IMR-90 (cell line): ENCODE results near the gene WBP11. TPM values are rescaled to one million over a fixed set of nuclear protein-coding genes. Genes with fewer than 3 reads are reported as not detected.

Source experiments
- ATAC-seq: fragments of 200-7000 bp; cut with Tn5 transposase; 2 replicates; pipeline ENCODE4 v1.9.1; 2020; ENCODE audit warnings: low read depth, mild to moderate bottlenecking, moderate library complexity
- BruUV-seq: library from RNA; stranded (reverse); fragments of 400-500 nt; replicated peaks from 2 replicates; lab custom pipeline; 2021; lab: Mats Ljungman, UMichigan
- CTCF ChIA-PET: fragments of 300-600 bp; formaldehyde crosslinking; extraction: SDS; loops from one replicate; lab custom pipeline; 2021; ENCODE audit warnings: antibody characterized with exemption; lab: Yijun Ruan, JAX
- POLR2A ChIA-PET: fragments of 300-600 bp; sonication (Branson Sonifier 250); formaldehyde crosslinking; loops from one replicate; lab custom pipeline; 2022; ENCODE audit warnings: antibody characterized with exemption; ENCODE audit not compliant: unreplicated experiment; lab: Charles Lee
- DNase-seq: peaks from one replicate; pipeline ENCODE4 v3.0.0; 2013
- H2AFZ ChIP-seq: replicated peaks from 2 replicates; pipeline ENCODE3; 2013; ENCODE audit warnings: low read length, mild to moderate bottlenecking; ENCODE audit not compliant: poor library complexity
- H2AK5ac ChIP-seq: 2 replicates; pipeline ENCODE4 v1.6.1; 2013; ENCODE audit warnings: low read depth, low read length, inconsistent platforms
- H2AK9ac ChIP-seq: replicated peaks from 2 replicates; pipeline ENCODE3; 2013; ENCODE audit warnings: mild to moderate bottlenecking, low read depth, low read length, moderate library complexity; ENCODE audit not compliant: poor library complexity
- H2BK120ac ChIP-seq: 2 replicates; pipeline ENCODE4 v1.6.1; 2013; ENCODE audit warnings: low read depth, low read length, inconsistent platforms
- H2BK15ac ChIP-seq: 3 replicates; pipeline ENCODE4 v1.6.1; 2013; ENCODE audit warnings: low read depth, low read length, inconsistent platforms
- H2BK20ac ChIP-seq: 2 replicates; pipeline ENCODE4 v1.6.1; 2013; ENCODE audit warnings: low read depth, mild to moderate bottlenecking, inconsistent platforms, low read length, moderate library complexity
- H2BK5ac ChIP-seq: 2 replicates; pipeline ENCODE4 v1.6.1; 2013; ENCODE audit warnings: mild to moderate bottlenecking, low read depth, low read length, inconsistent platforms; ENCODE audit not compliant: poor library complexity, severe bottlenecking
- H3K14ac ChIP-seq: replicated peaks from 2 replicates; pipeline ENCODE4 v1.6.1; 2013; ENCODE audit warnings: low read depth, low read length, inconsistent platforms
- H3K18ac ChIP-seq: 2 replicates; pipeline ENCODE4 v1.6.1; 2013; ENCODE audit warnings: low read depth, low read length, control low read depth
- H3K23ac ChIP-seq: 2 replicates; pipeline ENCODE4 v1.6.1; 2013; ENCODE audit warnings: low read depth, low read length, inconsistent platforms
- H3K27ac ChIP-seq: 2 replicates; pipeline ENCODE4 v1.5.1; 2013; ENCODE audit warnings: mild to moderate bottlenecking, control low read depth, low read length; ENCODE audit not compliant: insufficient read depth
- H3K27me3 ChIP-seq: 2 replicates; pipeline ENCODE4 v1.6.1; 2013; ENCODE audit warnings: low read length; ENCODE audit not compliant: control insufficient read depth, insufficient read depth
- H3K36me3 ChIP-seq: 2 replicates; pipeline ENCODE4 v1.6.1; 2013; ENCODE audit warnings: low read length, mixed read lengths; ENCODE audit not compliant: control insufficient read depth, insufficient read depth
- H3K4ac ChIP-seq: 2 replicates; pipeline ENCODE4 v1.6.1; 2013; ENCODE audit warnings: low read depth, low read length, inconsistent platforms
- H3K4me1 ChIP-seq: 2 replicates; pipeline ENCODE4 v1.6.1; 2013; ENCODE audit warnings: low read length, mixed read lengths; ENCODE audit not compliant: control insufficient read depth, insufficient read depth
- H3K4me2 ChIP-seq: 2 replicates; pipeline ENCODE4 v1.6.1; 2013; ENCODE audit warnings: low read depth, mild to moderate bottlenecking, control low read depth, low read length, moderate library complexity
- H3K4me3 ChIP-seq: 2 replicates; pipeline ENCODE4 v1.5.1; 2013; ENCODE audit warnings: low read depth, mild to moderate bottlenecking, control low read depth, low read length, moderate library complexity; ENCODE audit not compliant: insufficient read depth
- H3K56ac ChIP-seq: 2 replicates; pipeline ENCODE4 v1.6.1; 2013; ENCODE audit warnings: low read length, inconsistent platforms; ENCODE audit not compliant: insufficient read depth; ENCODE audit errors: extremely low read depth
- H3K79me1 ChIP-seq, 2 experiments: 2 replicates each; pipeline ENCODE4 v1.6.1; 2013; ENCODE audit warnings: low read length in 2 of 2, inconsistent platforms in 1 of 2, low read depth in 1 of 2
- H3K9ac ChIP-seq: 2 replicates; pipeline ENCODE4 v1.6.1; 2013; ENCODE audit warnings: low read depth, low read length, control low read depth
- H3K9me1 ChIP-seq: 2 replicates; pipeline ENCODE4 v1.6.1; 2013; ENCODE audit warnings: low read length, inconsistent platforms; ENCODE audit not compliant: insufficient read depth
- H3K9me3 ChIP-seq: 2 replicates; pipeline ENCODE4 v1.6.1; 2013; ENCODE audit warnings: low read length; ENCODE audit not compliant: control insufficient read depth, insufficient read depth
- H4K20me1 ChIP-seq: 2 replicates; pipeline ENCODE4 v1.6.1; 2013; ENCODE audit warnings: low read length, inconsistent platforms; ENCODE audit not compliant: insufficient read depth
- H4K5ac ChIP-seq: 2 replicates; pipeline ENCODE4 v1.6.1; 2013; ENCODE audit warnings: mild to moderate bottlenecking, low read depth, low read length, control low read depth
- H4K8ac ChIP-seq, 2 experiments: 2 replicates each; pipeline ENCODE4 v1.6.1; 2013; ENCODE audit warnings: low read depth in 2 of 2, low read length in 2 of 2, control low read depth in 1 of 2, inconsistent platforms in 1 of 2
- H4K91ac ChIP-seq: 2 replicates; pipeline ENCODE4 v1.6.1; 2013; ENCODE audit warnings: low read depth, low read length, inconsistent platforms; ENCODE audit not compliant: insufficient read depth
- BHLHE40 ChIP-seq: fragments of 150-350 bp; IDR thresholded peaks from 2 replicates; pipeline ENCODE4 v1.6.1; 2016; ENCODE audit warnings: mild to moderate bottlenecking, low read depth, low read length
- CEBPB ChIP-seq: IDR thresholded peaks from 2 replicates; pipeline ENCODE4 v1.6.1; 2012; ENCODE audit warnings: low read depth, low read length, improper control_type of control experiment
- CHD1 ChIP-seq: IDR thresholded peaks from 2 replicates; pipeline ENCODE4 v1.6.1; 2012; ENCODE audit warnings: low read depth, low read length, improper control_type of control experiment
- CTCF ChIP-seq: conservative IDR thresholded peaks from 2 replicates; pipeline ENCODE4 v1.5.1; 2012; ENCODE audit warnings: mild to moderate bottlenecking, low read depth, low read length, improper control_type of control experiment
- ELK1 ChIP-seq: fragments of 150-350 bp; IDR thresholded peaks from 2 replicates; pipeline ENCODE4 v1.6.1; 2016; ENCODE audit warnings: low read depth, mild to moderate bottlenecking, low read length, moderate library complexity, borderline replicate concordance
- FOS ChIP-seq: fragments of 150-350 bp; IDR thresholded peaks from 2 replicates; pipeline ENCODE4 v1.6.1; 2016; ENCODE audit warnings: low read depth, low read length
- MAFK ChIP-seq: IDR thresholded peaks from 2 replicates; pipeline ENCODE4 v1.6.1; 2012; ENCODE audit warnings: low read depth, low read length, improper control_type of control experiment
- MAZ ChIP-seq: IDR thresholded peaks from 2 replicates; pipeline ENCODE4 v1.6.1; 2012; ENCODE audit warnings: low read depth, mild to moderate bottlenecking, low read length, improper control_type of control experiment, moderate library complexity, borderline replicate concordance
- MXI1 ChIP-seq: IDR thresholded peaks from 2 replicates; pipeline ENCODE4 v1.6.1; 2012; ENCODE audit warnings: low read depth, mild to moderate bottlenecking, low read length, moderate library complexity, borderline replicate concordance
- NFE2L2 ChIP-seq: fragments of 150-350 bp; IDR thresholded peaks from 2 replicates; pipeline ENCODE4 v1.6.1; 2016; ENCODE audit warnings: low read depth, mild to moderate bottlenecking, low read length
- POLR2A ChIP-seq: IDR thresholded peaks from 2 replicates; pipeline ENCODE4 v1.6.1; 2012; ENCODE audit warnings: mild to moderate bottlenecking, low read depth, low read length
- RAD21 ChIP-seq: IDR thresholded peaks from 2 replicates; pipeline ENCODE4 v1.6.1; 2012; ENCODE audit warnings: low read length, improper control_type of control experiment
- RCOR1 ChIP-seq: IDR thresholded peaks from 2 replicates; pipeline ENCODE4 v1.6.1; 2012; ENCODE audit warnings: mild to moderate bottlenecking, low read length, improper control_type of control experiment; ENCODE audit not compliant: insufficient replicate concordance
- RFX5 ChIP-seq: IDR thresholded peaks from 2 replicates; pipeline ENCODE4 v1.8.0; 2012; ENCODE audit warnings: low read depth, mild to moderate bottlenecking, low read length, moderate library complexity
- SMC3 ChIP-seq: fragments of 150-350 bp; IDR thresholded peaks from 2 replicates; pipeline ENCODE4 v1.6.1; 2016; ENCODE audit warnings: low read depth, mild to moderate bottlenecking, antibody characterized with exemption, low read length, moderate library complexity
- USF2 ChIP-seq: fragments of 150-350 bp; IDR thresholded peaks from 2 replicates; pipeline ENCODE4 v1.6.1; 2017; ENCODE audit warnings: mild to moderate bottlenecking, antibody characterized with exemption, low read length, low read depth
- WGBS, 2 experiments: methylation state at CpG; one replicate each; pipeline versions ENCODE4 v1.1.5 to v1.1.7; 2013; ENCODE audit warnings: missing lambda C conversion rate in 2 of 2; ENCODE audit not compliant: insufficient read length in 1 of 2; ENCODE audit errors: extremely low coverage in 2 of 2; 5-methylcytosine and 5-hydroxymethylcytosine counted together
- dilution Hi-C: fragments of 300-500 bp; cut with HindIII; formaldehyde crosslinking; loops from one replicate; pipeline ENCODE4 v1.14.3; 2018; ENCODE audit warnings: low sequenced_read_pairs; ENCODE audit not compliant: unreplicated experiment
- in situ Hi-C: fragments of 300-500 bp; cut with MboI; formaldehyde crosslinking; loops from 3 replicates; pipeline ENCODE4 v1.14.3; 2019; ENCODE audit warnings: low sequenced_read_pairs, inconsistent platforms, mixed read lengths
- intact Hi-C: fragments of 100-400 bp; cut with micrococcal nuclease; formaldehyde crosslinking; loops from 2 replicates; pipeline ENCODE4 v1.10.0; 2022
- polyA plus RNA-seq, 3 experiments: library from polyadenylated mRNA; depleted of rRNA; stranded (reverse); fragments of >200 nt; gene quantifications; 2 replicates each; pipeline ENCODE4 v1.2.3, GENCODE V29; 2012; ENCODE audit warnings: low replicate concordance in 1 of 3
- total RNA-seq: library from RNA; depleted of rRNA; stranded (reverse); fragments of >200 nt; gene quantifications from 2 replicates; pipeline ENCODE4 v1.2.3, GENCODE V29; 2012

Gene WBP11
- total and polyA plus RNA-seq, 2 of the 4 experiments (the other 2 are of a cell fraction), result 2.5 to 18.3 TPM

- Histone ChIP-seq H3K14ac (no peak overlapping the region), H2AK9ac (no peak overlapping the region), H2BK20ac (no peak overlapping the region), H2BK15ac (no peak overlapping the region), H3K9ac (no peak overlapping the region), H4K8ac (no peak overlapping the region; a peak in 1 of 4 replicates), H2AK5ac (no peak overlapping the region), H3K36me3 (no peaks in the 10 kb centered on the region), H4K91ac (no peak overlapping the region), H2BK120ac (no peak overlapping the region), H3K4me2 (no peak overlapping the region), H3K27me3 (no peaks in the 10 kb centered on the region), H3K18ac (no peak overlapping the region), H3K9me1 (peaks cover 6% of the 10 kb centered on the region; the same call in 1 of the 2 replicates), H3K4me3 (no peak overlapping the region), H3K79me1 (peaks cover 3 to 21% of the 10 kb centered on the region in 2 experiments; a peak in 2 of 4 replicates), H4K5ac (no peak overlapping the region), H3K27ac (no peak overlapping the region), H3K9me3 (no peaks in the 10 kb centered on the region), H4K20me1 (no peaks in the 10 kb centered on the region), H3K23ac (no peak overlapping the region), H2BK5ac (no peak overlapping the region), H3K4ac (no peak overlapping the region), H2AFZ (no peak overlapping the region), H3K56ac (no peak overlapping the region), H3K4me1 (peaks cover 8% of the 10 kb centered on the region)
- WGBS, 2 experiments, result no CpG with 5 or more reads among the region's 2 CpGs
- POLR2A ChIA-PET, result no interaction called here
- no TSS peak for BruUV-seq
- TF ChIP-seq MXI1 (no peak), RCOR1 (no peak), CEBPB (no peak), MAZ (no peak), RAD21 (no peak), FOS (no peak), MAFK (no peak), RFX5 (no peak), USF2 (no peak), ELK1 (no peak), NFE2L2 (no peak), BHLHE40 (no peak), POLR2A (no peak), SMC3 (no peak), CTCF (no peak), CHD1 (no peak)
- DNase-seq (no peak), ATAC-seq (no peak)
- in situ Hi-C loops, result loop anchor here (25.0 kb wide), 2 partner anchors 393 to 1107 kb away; partner anchors contain the start of gene STRAP
- CTCF ChIA-PET, result no interaction called here
- dilution Hi-C loops, result no loop called here
- intact Hi-C loops, result loop anchor here (10.0 kb wide), 1 partner anchor 1565 kb away; the partner anchor contains the start of gene MGST1
Observed at GRCh38 chr12:14779834-14780233, 23.4 kb downstream of the WBP11 start.
